Activated CD8-positive, alpha-beta T cell treated with anti-CD3 and anti-CD28 coated beads for 36 hours (primary cell): ENCODE data around the gene SPATA3. TPM values are rescaled to one million over a fixed set of nuclear protein-coding genes. Genes with fewer than 3 reads are reported as not detected.
"Not testable (repeated sequence)": the region's sequence is repeated elsewhere in the genome, so short reads cannot be mapped to it uniquely, and the experiment has no call there.

ENCODE experiments used
- ATAC-seq: fragments of 200-7000 bp; cut with Tn5 transposase; one replicate; pipeline ENCODE4 v1.10.0; 2021; ENCODE audit warnings: mild to moderate bottlenecking, moderate library complexity
- CTCF ChIA-PET: fragments of 350-600 bp; sonication (Branson Sonifier 250); formaldehyde crosslinking; loops from one replicate; lab custom pipeline; 2021; ENCODE audit warnings: antibody characterized with exemption; lab: Charles Lee
- POLR2A ChIA-PET: fragments of 350-600 bp; sonication (Branson Sonifier 250); formaldehyde crosslinking; loops from one replicate; lab custom pipeline; 2021; ENCODE audit warnings: antibody characterized with exemption; lab: Charles Lee
- DNase-seq: peaks from one replicate; pipeline ENCODE4 v3.0.0-alpha.2; 2020
- H3K27ac Mint-ChIP-seq: one replicate; pipeline ENCODE4 v1.8.0; 2021; ENCODE audit warnings: mild to moderate bottlenecking, mixed read lengths
- H3K27me3 Mint-ChIP-seq: one replicate; pipeline ENCODE4 v1.8.0; 2021; ENCODE audit warnings: mixed read lengths
- H3K36me3 Mint-ChIP-seq: one replicate; pipeline ENCODE4 v1.8.0; 2021; ENCODE audit warnings: low read depth, mixed read lengths
- H3K4me1 Mint-ChIP-seq: one replicate; pipeline ENCODE4 v1.8.0; 2021; ENCODE audit warnings: low read depth, mixed read lengths
- H3K4me3 Mint-ChIP-seq: one replicate; pipeline ENCODE4 v1.8.0; 2021; ENCODE audit warnings: mild to moderate bottlenecking, moderate library complexity, mixed read lengths
- H3K9me3 Mint-ChIP-seq: one replicate; pipeline ENCODE4 v1.8.0; 2021; ENCODE audit warnings: mixed read lengths
- intact Hi-C: fragments of 100-400 bp; cut with micrococcal nuclease; formaldehyde crosslinking; loops from one replicate; pipeline ENCODE4 v1.10.0; 2022
- total RNA-seq, 2 experiments: library from RNA; stranded (reverse); gene quantifications; one replicate each; pipeline ENCODE4 v1.2.3, GENCODE V29; 2021
- TF ChIP-seq, protein P1 (sequence below): fragments of 200-600 bp; IDR thresholded peaks from one replicate; pipeline ENCODE4 v1.8.0; 2022; ENCODE audit warnings: antibody characterized with exemption, mild to moderate bottlenecking

Gene SPATA3
- total RNA-seq, 2 experiments from 2014 or later = 0.59 to 0.76 TPM

DNA sequence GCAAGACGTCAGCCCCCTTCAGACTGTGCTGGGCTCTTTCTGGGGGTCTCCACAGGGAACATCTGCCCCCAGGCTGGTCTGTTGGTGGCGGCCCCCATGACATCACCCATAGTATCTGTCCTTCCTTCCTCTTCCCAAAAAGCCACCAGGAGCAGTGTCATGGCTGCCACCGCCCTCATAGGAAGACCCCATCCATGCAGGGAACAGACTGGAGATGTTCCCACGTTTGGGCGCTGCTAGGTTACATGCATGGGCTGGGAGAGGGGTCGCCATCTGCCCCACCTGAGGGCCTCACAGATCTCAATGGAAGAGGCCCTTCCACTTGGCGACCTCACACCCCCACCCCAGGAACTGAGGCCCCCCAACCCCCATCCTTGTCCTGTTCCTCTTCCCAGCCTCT lies 5.1 kb downstream of the SPATA3 start:
- TF ChIP-seq, protein P1, sequence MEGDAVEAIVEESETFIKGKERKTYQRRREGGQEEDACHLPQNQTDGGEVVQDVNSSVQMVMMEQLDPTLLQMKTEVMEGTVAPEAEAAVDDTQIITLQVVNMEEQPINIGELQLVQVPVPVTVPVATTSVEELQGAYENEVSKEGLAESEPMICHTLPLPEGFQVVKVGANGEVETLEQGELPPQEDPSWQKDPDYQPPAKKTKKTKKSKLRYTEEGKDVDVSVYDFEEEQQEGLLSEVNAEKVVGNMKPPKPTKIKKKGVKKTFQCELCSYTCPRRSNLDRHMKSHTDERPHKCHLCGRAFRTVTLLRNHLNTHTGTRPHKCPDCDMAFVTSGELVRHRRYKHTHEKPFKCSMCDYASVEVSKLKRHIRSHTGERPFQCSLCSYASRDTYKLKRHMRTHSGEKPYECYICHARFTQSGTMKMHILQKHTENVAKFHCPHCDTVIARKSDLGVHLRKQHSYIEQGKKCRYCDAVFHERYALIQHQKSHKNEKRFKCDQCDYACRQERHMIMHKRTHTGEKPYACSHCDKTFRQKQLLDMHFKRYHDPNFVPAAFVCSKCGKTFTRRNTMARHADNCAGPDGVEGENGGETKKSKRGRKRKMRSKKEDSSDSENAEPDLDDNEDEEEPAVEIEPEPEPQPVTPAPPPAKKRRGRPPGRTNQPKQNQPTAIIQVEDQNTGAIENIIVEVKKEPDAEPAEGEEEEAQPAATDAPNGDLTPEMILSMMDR = no peak
- ChIA-PET CTCF (no interaction called here), POLR2A (interaction anchor here (0.9 kb wide), 1 partner anchor 9 kb away, joined by 3 read pairs; no protein-coding TSS in a partner anchor)
- Mint-ChIP-seq H3K4me3 (no peak overlapping the region), H3K27me3 (peaks cover 28% of the 10 kb centered on the region), H3K36me3 (peaks cover 2% of the 10 kb centered on the region), H3K9me3 (peaks cover 3% of the 10 kb centered on the region), H3K27ac (no peak overlapping the region), H3K4me1 (no peaks in the 10 kb centered on the region)
- DNase-seq (no peak), ATAC-seq (no peak)
- intact Hi-C loops = no loop called here

DNA sequence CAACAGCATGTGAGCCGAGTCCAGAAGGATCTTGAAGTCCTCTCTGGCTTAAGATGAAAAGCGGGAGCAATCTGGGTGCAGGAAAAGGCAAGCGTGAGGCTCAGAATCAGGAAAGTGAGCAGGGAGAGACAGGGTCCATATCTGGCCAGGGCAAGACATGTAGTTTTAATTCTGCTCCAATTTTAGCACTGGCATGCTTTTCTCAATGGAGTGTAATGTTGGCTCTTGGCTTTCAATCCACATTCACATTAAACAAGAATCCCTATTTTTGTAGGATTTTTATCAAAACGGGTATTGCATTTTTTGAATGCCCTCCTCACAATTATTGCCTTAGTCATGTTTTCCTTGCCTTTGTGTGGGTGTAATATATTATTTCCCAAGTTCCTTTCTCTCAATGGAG lies 6.0 kb downstream of the SPATA3 start:
- CTCF ChIA-PET = no interaction called here
- TF ChIP-seq, protein P1 = no peak
- H3K36me3 Mint-ChIP-seq = peaks cover 2% of the 10 kb centered on the region
- no peak overlapping the region for H3K27ac Mint-ChIP-seq
- DNase-seq (no peak), ATAC-seq (no peak)
- no peaks in the 10 kb centered on the region for H3K4me1 Mint-ChIP-seq
- POLR2A ChIA-PET = no interaction called here
- peaks cover 28% of the 10 kb centered on the region for H3K27me3 Mint-ChIP-seq
- peaks cover 3% of the 10 kb centered on the region for H3K9me3 Mint-ChIP-seq
- intact Hi-C loops = no loop called here
- no peak overlapping the region for H3K4me3 Mint-ChIP-seq

DNA sequence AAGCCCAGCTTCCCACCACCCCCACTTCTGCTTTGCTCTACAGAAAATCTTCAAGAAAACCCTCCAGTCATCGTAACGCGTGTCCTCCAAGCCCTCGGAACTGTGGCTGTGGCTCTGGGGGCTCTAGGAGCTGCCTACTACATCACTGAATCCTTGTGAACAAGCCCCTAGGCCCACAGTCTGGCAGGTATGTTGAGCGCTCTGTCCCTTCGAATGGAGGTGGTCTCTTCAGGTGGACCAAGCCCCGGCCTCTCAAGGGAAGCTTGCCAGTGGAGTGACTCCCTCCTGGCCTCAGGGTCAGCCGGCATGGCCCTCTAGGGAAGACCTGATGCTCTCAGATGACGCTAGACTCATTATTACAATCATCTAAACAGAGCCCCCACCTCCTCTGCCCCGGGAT lies 6.7 kb downstream of the SPATA3 start:
- Mint-ChIP-seq H3K36me3 (peaks cover 2% of the 10 kb centered on the region), H3K9me3 (peaks cover 3% of the 10 kb centered on the region), H3K27ac (no peak overlapping the region), H3K27me3 (peaks cover 27% of the 10 kb centered on the region), H3K4me3 (no peak overlapping the region), H3K4me1 (no peaks in the 10 kb centered on the region)
- ChIA-PET CTCF (interaction anchor here (1.0 kb wide), 1 partner anchor 13 kb away, joined by 5 read pairs; no protein-coding TSS in a partner anchor), POLR2A (no interaction called here)
- TF ChIP-seq, protein P1 = no peak
- ATAC-seq (no peak), DNase-seq (no peak)
- intact Hi-C loops = no loop called here

DNA sequence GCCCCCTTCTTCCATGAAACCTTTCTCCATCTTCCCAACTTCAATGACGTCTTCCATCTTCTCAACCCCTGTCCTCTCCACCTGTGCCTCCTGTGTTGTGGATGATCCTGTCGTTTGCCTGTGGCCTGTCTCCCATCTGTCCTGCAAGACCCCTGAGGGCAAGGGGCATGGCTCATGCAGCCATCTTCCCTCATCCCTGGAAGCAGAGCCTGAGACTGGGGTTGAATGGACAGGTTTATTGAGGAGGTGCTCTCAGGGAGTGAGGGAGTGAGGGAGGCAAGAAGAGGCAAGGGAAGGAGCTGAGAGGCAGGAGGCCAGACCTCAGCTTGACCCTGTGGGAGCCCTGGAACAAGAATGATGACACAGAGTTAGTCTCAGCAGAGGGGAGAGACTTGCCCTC lies 7.3 kb downstream of the SPATA3 start:
- Mint-ChIP-seq H3K4me3 (no peak overlapping the region), H3K27ac (no peak overlapping the region), H3K27me3 (peaks cover 27% of the 10 kb centered on the region), H3K36me3 (peaks cover 2% of the 10 kb centered on the region), H3K9me3 (peaks cover 3% of the 10 kb centered on the region), H3K4me1 (no peaks in the 10 kb centered on the region)
- ChIA-PET CTCF (interaction anchor here (1.0 to 1.8 kb wide), 3 partner anchors 13 to 179 kb away, joined by 3 to 6 read pairs (median 5); no protein-coding TSS in a partner anchor), POLR2A (no interaction called here)
- no peak for ATAC-seq
- DNase-seq = no peak
- intact Hi-C loops = no loop called here
- TF ChIP-seq, protein P1 = no peak

- POLR2A ChIA-PET, ATAC-seq, H3K4me3 Mint-ChIP-seq, H3K27ac Mint-ChIP-seq, intact Hi-C loops, DNase-seq, H3K9me3 Mint-ChIP-seq, H3K36me3 Mint-ChIP-seq, H3K4me1 Mint-ChIP-seq: not testable (repeated sequence)
- peaks cover 15% of the 10 kb centered on the region for H3K27me3 Mint-ChIP-seq
- CTCF ChIA-PET = interaction anchor here (1.2 kb wide), 1 partner anchor 102 kb away, joined by 3 read pairs; no protein-coding TSS in a partner anchor
Measured at GRCh38 chr2:231004930-231005329, 9.0 kb downstream of the SPATA3 start.
